Esophagus squamous epithelium (tissue), 4 donors: ENCODE results near the gene GGACT.

Experiments used
- POLR2A ChIP-seq, 4 donors: fragments of 450-650 bp; IDR thresholded peaks; one replicate each; pipeline ENCODE4 v1.6.1; 2017; ENCODE audit warnings: antibody characterized with exemption in 4 of 4, mild to moderate bottlenecking in 4 of 4, moderate library complexity in 3 of 4
- TF ChIP-seq, protein P1 (sequence below), 6 experiments: fragments of 450-650 bp in 4 of 6; fragments of 200-600 bp in 2 of 6; sonication (generic) in 2 of 6; IDR thresholded peaks; one replicate each; pipeline ENCODE4 v1.5.1; 2016 to 2019; ENCODE audit warnings: antibody characterized with exemption in 6 of 6, mild to moderate bottlenecking in 4 of 6, moderate library complexity in 4 of 6

- TF ChIP-seq, protein P1, sequence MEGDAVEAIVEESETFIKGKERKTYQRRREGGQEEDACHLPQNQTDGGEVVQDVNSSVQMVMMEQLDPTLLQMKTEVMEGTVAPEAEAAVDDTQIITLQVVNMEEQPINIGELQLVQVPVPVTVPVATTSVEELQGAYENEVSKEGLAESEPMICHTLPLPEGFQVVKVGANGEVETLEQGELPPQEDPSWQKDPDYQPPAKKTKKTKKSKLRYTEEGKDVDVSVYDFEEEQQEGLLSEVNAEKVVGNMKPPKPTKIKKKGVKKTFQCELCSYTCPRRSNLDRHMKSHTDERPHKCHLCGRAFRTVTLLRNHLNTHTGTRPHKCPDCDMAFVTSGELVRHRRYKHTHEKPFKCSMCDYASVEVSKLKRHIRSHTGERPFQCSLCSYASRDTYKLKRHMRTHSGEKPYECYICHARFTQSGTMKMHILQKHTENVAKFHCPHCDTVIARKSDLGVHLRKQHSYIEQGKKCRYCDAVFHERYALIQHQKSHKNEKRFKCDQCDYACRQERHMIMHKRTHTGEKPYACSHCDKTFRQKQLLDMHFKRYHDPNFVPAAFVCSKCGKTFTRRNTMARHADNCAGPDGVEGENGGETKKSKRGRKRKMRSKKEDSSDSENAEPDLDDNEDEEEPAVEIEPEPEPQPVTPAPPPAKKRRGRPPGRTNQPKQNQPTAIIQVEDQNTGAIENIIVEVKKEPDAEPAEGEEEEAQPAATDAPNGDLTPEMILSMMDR (IDR thresholded peaks at IDR 0.05): no peak
- no peak for TF ChIP-seq POLR2A (IDR thresholded peaks at IDR 0.05)
These were observed 80.1 kb downstream of the GGACT start for GRCh38 chr13:100508455-100508854.
